Activated effector memory CD4-positive, alpha-beta T cell treated with anti-CD3 and anti-CD28 coated beads, Interleukin-2, amount 50 U/mL, for 16 hours (primary cell): ENCODE results near the gene C19orf44.

ENCODE experiments used
- DNase-seq: peaks from one replicate; pipeline ENCODE4 v3.0.0-alpha.2; 2020

The C19orf44 gene

GRCh38 chr19:16518483-16519229, 22.5 kb downstream of the C19orf44 start:
- no peak for DNase-seq

GRCh38 chr19:16519230-16519687, 23.1 kb downstream of the C19orf44 start:
- DNase-seq, result no peak

- DNase-seq, result no peak
Measured at GRCh38 chr19:16520074-16520973, 24.1 kb downstream of the C19orf44 start.

GRCh38 chr19:16520986-16521624, 24.9 kb downstream of the C19orf44 start:
- no peak for DNase-seq

- no peak for DNase-seq
Measured at GRCh38 chr19:16521715-16522289, 25.6 kb downstream of the C19orf44 start.

GRCh38 chr19:16522559-16523377, 26.6 kb downstream of the C19orf44 start:
- no peak for DNase-seq

- no peak for DNase-seq
Measured at GRCh38 chr19:16524991-16525734, 29.0 kb downstream of the C19orf44 start.

GRCh38 chr19:16525751-16526481, 29.7 kb downstream of the C19orf44 start:
- no peak for DNase-seq

- no peak for DNase-seq
Measured at GRCh38 chr19:16527334-16527935, 31.2 kb downstream of the C19orf44 start.

GRCh38 chr19:16527971-16528521, 31.9 kb downstream of the C19orf44 start:
- DNase-seq, result peak; percentile 80

GRCh38 chr19:16529466-16530144, 33.4 kb downstream of the C19orf44 start:
- DNase-seq, result no peak

GRCh38 chr19:16530540-16531379, 34.6 kb downstream of the C19orf44 start:
- DNase-seq, result no peak

- DNase-seq, result no peak
Measured at GRCh38 chr19:16531380-16531669, 35.1 kb downstream of the C19orf44 start.

- no peak for DNase-seq
Measured at GRCh38 chr19:16532440-16533234, 36.4 kb downstream of the C19orf44 start.

- DNase-seq, result no peak
Measured at GRCh38 chr19:16535381-16535780, 39.2 kb downstream of the C19orf44 start.

GRCh38 chr19:16536130-16536529, 39.9 kb downstream of the C19orf44 start:
- DNase-seq, result no peak

- DNase-seq, result no peak
Measured at GRCh38 chr19:16537111-16537510, 40.9 kb downstream of the C19orf44 start.

GRCh38 chr19:16540948-16541347, 44.8 kb downstream of the C19orf44 start:
- DNase-seq, result no peak
